Measurements from ENCODE around the gene GRIP1.

The GRIP1 gene

DNA sequence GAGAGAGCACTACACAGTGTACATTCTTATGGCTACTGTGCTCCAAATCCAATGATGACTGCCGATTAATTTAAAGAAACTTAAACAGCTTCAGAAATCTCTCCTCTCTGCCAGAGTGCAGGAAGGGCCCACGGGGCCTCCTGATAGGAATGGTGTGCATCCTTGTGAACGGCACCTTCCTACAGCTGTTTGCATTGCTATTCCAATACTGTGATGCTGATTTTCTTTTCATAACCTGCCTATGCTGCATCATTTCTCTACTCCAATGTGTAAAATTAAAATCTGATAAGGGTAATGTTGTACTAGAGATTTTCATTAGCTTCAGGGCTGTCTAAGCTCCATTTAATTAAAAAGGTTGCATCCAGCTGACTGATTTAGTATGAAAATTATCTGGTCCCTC, 217.5 kb downstream of the GRIP1 start:
- DNase-seq (ENCODE audit: low read depth in 2 of 2, low spot score in 1 of 2), result no peak

- no peak for DNase-seq (ENCODE audit: low read depth in 2 of 2, low spot score in 1 of 2)
Observed at GRCh38 chr12:66459944-66460482, 218.9 kb downstream of the GRIP1 start.

DNA sequence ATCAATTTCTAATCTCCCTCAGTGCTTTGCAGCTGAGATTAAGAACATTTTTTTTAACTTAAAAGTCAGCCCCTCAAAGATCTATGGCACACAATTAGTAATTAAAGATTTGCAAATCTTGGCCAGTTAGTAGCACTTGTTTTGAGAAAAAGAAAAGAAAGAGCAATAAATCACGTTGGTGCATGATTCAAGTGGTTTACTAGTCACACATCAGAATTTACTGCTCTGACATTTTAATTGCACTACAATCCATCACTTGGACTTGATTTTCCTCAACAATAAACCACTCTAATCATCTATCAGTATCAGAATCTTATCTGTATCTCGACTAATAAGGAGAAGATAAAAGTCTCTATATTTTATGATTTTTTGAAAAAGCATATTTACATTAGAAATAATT, 222.3 kb downstream of the GRIP1 start:
- DNase-seq (ENCODE audit: low read depth in 2 of 2, low spot score in 1 of 2), result no peak

GRCh38 chr12:66453844-66454243, 225.0 kb downstream of the GRIP1 start:
- DNase-seq (ENCODE audit: low read depth in 2 of 2, low spot score in 1 of 2), result no peak

DNA sequence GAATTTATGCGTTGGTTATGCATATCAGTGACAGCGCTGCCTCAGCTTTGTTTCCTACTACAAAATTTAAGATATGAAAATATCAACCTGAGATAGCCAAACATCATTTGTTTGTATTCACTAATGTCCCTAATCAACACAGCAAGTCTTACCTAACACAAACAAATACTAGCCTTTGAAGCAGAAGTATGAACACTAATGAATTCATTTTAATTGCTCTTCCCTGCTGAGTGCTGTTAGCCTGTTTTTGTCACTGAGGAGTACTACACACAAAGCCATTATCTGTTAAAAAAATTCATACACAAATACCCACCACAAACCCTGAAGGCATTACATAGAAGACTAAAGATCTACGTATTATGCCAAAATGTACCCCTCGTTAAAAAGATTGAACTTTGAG, 225.8 kb downstream of the GRIP1 start:
- no peak for DNase-seq (ENCODE audit: low read depth in 2 of 2, low spot score in 1 of 2)

DNA sequence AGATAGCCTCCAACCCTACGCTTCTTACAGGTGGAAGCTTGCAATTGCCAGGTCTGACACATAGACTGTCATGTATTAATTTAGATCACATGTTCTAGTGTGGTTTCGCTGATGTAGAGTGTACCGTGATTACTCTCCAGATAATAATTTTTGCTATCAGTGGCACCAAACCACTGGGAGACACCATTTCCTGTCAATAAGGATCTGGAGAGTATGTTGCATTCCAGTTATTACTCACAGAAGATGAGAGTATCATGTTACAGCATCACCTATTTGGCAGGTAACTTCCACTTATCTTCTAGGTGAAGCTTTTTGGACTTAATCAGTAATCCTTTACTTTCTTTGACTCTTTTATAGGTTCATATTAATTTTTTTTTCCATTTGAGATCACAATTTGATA, 229.3 kb downstream of the GRIP1 start:
- DNase-seq (ENCODE audit: low read depth in 2 of 2, low spot score in 1 of 2), result no peak

DNA sequence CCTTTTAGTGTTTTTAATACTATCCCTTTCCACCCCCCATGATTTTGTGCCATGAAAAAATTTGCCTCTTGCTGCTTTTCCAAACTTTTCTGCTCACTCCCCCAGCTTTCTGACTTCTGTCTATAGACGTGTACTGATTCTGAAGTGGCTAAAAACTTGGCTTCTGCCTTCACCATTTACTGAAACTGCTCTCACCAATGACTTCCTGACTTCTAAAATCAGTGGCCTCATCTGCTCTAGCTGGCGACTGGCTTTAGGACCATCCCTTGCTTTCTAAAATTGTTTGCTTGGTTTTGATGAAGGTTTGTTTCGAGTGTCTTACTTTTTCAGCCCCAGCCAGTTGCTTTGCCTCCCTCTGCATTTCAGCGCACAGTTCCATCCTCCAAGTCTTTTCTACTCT, 231.2 kb downstream of the GRIP1 start:
- no peak for DNase-seq (ENCODE audit: low read depth in 2 of 2, low spot score in 1 of 2)

DNA sequence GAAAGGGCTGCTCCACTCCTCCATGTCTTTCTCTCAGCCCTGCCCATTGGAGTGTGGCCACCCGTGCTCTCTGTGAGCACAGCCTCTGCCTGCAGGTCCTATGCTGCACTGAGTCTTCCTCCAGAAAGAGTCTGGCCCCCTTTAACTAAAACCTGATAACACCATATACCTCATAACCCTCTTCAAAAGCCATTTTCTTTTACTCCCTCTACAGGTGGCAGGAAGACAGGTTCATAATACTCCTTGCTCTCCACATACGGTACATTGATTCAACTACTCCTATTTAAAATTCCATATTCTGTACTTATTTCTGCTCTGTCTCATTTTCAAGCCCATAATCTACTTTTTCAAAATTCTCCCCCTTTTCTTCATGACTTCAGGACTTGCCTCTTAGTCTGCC, 232.6 kb downstream of the GRIP1 start:
- no peak for DNase-seq (ENCODE audit: low read depth in 2 of 2, low spot score in 1 of 2)

GRCh38 chr12:66441905-66442559, 236.8 kb downstream of the GRIP1 start:
- no peak for DNase-seq (ENCODE audit: low read depth in 2 of 2, low spot score in 1 of 2)

DNA sequence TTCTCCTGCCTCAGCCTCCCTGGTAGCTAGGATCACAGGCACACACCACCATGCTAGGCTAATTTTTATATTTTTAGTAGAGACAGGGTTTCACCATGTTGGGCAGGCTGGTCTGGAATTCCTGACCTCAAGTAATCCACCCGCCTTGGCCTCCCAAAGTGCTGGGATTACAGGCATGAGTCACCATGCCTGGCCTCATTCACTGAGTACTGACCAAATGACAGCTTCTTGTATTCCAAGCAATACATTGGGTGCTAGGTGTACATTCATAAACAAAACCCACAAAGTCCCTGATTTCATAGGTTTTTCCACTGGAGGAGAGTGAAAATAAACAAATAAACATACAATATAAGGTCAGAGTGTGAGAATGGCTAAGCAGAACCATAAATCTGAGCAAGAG, 240.3 kb downstream of the GRIP1 start:
- no peak for DNase-seq (ENCODE audit: low read depth in 2 of 2, low spot score in 1 of 2)

DNA sequence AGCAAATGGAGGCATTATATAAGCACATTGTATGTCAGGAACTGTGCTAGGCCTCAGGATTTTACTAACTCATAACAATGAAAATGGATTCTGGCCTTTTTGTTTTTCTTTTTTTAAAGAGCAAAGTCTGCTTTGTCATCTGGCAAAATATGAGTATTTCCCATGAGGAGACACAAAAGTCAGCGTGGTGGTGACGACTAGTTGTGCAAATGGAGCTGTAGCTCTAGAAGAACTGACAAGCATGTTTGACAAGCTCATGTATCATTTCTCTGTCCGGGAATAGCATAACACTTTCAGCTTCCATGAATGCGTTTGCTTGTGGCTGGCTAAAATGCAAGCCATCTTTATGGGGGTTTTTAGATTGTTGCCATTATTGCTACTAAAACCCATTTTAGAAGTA, 248.8 kb downstream of the GRIP1 start:
- no peak for DNase-seq (ENCODE audit: low read depth in 2 of 2, low spot score in 1 of 2)

GRCh38 chr12:66428870-66429269, 250.0 kb downstream of the GRIP1 start:
- no peak for DNase-seq (ENCODE audit: low read depth in 2 of 2, low spot score in 1 of 2)

GRCh38 chr12:66428261-66428660, 250.6 kb downstream of the GRIP1 start:
- DNase-seq (ENCODE audit: low read depth in 2 of 2, low spot score in 1 of 2), result no peak

- DNase-seq (ENCODE audit: low read depth in 2 of 2, low spot score in 1 of 2), result no peak
Observed at GRCh38 chr12:66426696-66427095, 252.2 kb downstream of the GRIP1 start.

DNA sequence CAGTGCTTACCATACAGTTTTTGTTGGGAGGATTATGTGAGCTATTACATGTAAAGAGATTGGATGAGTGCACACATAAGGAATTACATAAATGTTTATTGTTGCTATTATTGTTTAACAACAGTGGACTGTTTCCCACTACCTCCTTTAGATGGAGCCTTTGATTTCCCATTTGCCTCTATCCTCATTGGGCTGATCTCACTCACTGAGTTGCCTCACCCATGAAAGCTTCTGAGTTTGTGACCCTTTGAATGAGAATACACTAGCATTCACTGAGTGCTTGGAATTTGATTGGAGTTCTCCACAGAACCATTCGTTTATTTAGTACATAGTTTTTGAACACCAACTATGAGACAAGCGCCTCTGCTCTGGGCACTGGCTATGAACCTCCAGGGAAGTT, 255.6 kb downstream of the GRIP1 start:
- DNase-seq (ENCODE audit: low read depth in 2 of 2, low spot score in 1 of 2), result no peak

- no peak for DNase-seq (ENCODE audit: low read depth in 2 of 2, low spot score in 1 of 2)
Observed at GRCh38 chr12:66418908-66419307, 260.0 kb downstream of the GRIP1 start.

- no peak for DNase-seq (ENCODE audit: low read depth in 2 of 2, low spot score in 1 of 2)
Observed at GRCh38 chr12:66417217-66417616, 261.7 kb downstream of the GRIP1 start.

DNA sequence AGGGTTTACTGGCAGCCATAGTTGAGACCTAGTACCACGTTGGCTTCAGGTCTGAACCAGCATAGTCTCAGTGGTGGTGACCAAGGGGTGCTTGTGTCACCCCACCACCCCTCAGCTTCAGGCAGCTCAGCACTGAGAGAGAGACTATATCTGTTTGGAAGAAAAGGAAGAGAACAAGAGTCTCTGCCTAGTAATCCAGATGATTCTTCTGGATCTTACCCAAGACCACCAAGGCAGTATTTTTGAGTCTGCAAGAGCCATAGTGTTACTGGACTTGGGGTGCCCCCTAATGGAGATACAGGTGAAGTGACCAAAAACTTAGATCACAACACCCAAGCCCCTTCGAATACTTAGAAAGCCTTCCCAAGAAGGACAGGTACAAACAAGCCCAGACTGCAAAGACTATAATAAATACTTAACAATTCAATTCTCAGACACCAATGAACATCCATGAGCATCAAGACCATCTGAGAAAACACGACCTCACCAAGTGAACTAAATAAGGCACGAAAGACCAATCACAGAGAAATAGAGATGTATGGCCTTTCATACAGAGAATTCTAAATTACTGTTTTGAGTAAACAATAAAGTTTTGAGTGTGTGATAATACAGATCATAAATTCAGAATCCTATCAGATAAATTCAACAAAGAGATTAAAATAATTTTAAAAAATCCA, 269.5 kb downstream of the GRIP1 start:
- no peak for DNase-seq (ENCODE audit: low read depth in 2 of 2, low spot score in 1 of 2)

DNA sequence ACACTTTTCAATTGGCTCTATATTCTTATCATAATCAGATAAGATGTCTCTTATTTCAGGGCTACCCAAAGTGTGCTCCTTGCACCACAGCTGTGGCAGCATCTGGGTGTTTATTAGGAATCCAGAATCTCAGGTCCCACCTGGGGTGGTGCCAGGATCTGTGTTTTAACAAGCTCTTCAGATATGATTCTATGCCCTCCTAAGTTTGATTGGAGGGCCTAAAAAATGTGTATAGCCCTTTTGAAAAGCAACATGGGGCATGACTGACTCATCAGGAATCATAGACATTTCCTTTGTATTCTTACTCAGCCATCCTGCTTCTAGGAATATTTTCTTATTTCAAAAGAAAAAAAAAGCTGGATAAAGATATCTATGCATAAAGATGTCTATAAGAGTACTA, 273.5 kb downstream of the GRIP1 start:
- no peak for DNase-seq (ENCODE audit: low read depth in 2 of 2, low spot score in 1 of 2)

DNA sequence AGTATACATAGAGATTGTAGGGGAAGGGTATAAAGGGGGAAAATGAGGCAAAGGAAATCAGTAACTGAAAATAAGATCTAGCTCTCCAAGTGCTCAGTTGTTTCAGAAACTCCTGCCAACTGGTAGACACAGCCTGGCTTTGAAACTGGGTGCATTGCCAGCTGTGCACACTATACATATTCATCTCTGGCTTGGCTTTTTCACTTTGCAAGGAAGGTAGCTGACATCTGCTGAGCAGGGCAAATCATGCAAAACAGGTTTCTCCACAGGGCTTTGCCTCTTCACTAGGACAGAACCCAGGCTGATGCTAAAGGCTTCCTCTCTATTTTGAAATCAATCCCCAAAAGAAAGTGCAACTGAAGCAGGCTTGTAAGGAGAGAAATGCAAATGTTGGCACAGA, 275.1 kb downstream of the GRIP1 start:
- DNase-seq (ENCODE audit: low read depth in 2 of 2, low spot score in 1 of 2), result no peak

DNA sequence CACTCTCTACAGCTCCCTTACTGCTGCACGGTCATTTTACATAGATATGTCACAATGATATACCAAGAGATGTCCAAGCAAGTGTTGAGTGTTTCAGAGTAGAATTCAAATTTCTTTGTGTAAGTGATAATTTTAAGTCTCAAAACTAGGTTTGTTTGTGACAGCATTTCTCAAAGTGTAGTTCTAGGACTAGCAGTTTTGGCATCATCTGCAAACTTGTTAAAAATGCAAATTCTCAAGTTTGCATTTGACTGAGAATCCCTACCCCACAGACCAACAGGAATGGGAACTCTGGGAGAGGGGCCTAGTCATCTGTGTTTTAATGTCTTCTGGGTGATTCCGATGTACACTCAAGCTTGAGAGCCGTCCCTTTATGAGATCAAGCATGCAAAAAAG, 279.0 kb downstream of the GRIP1 start:
- DNase-seq (ENCODE audit: low read depth in 2 of 2, low spot score in 1 of 2), result no peak

DNA sequence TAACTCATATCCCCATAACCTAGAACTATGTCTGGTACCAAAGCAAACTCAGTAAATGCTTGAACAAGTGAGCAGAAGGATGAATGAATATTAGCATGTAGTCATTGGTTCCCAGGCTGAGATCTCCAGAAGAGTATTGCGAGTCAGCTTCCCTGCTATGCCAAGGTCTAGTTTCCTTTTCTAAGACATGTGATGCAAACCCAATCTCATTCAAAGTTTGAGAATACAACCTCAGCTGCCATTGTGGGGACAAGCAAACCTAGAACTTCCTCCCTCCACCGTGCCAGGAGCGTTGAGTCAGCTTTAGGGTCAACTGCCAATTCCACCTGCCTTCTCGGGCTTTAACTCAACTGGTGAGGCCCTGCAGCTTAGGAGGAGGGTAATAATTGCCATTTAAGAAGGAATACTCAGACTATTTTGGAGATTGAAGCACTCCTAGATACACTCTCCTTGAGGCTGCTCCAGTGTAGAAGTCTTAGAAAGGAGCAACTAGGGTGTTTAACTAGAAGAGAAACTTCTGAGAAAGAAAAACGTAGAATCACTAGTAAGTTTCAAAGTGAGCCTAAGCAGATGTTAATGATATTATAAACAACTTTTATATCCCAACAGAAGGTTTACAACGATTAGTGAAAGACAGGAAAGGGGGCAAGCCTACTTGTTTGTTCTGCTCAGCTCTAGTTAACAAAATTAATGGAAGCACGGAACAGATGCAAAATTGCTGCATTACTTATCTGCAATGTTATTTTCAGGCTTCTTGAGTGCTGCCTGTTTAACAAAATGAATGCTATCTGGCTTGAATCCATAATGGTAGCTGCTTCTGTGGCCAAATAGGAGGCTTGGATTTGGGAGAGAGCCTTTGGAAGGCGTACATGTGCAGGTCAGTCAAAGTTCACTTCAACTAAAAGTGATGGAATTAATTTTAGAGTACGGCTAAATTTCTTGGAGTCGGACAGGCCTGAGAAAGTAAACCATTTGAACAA, 279.7 kb downstream of the GRIP1 start:
- no peak for DNase-seq (ENCODE audit: low read depth in 2 of 2, low spot score in 1 of 2)

Data from stimulated activated CD8-positive, alpha-beta memory T cell treated with anti-CD3 and anti-CD28 coated beads, Interleukin-4, amount 100 ng/mL, for 4 hours (primary cell).